K562 (cell line): ENCODE data around the gene IRF2BP2. TPM values are rescaled to one million over a fixed set of nuclear protein-coding genes. Genes with fewer than 3 reads are reported as not detected.
A peak's percentile ranks its signal among the peaks of the same experiment; 100 is the strongest.

Experiments
- DNMT1 ChIP-seq: fragments of 450-650 bp; IDR thresholded peaks from 2 replicates; pipeline ENCODE4 v1.6.1; 2016; ENCODE audit warnings: antibody characterized with exemption, mild to moderate bottlenecking
- FOSL1 ChIP-seq: fragments of 200-800 bp; sonication (Bioruptor generic); conservative IDR thresholded peaks from 2 replicates; pipeline ENCODE4 v1.6.1; 2016; ENCODE audit warnings: missing genetic modification characterization, missing compliant biosample characterization
- FOXJ2 ChIP-seq: fragments of 200-800 bp; sonication (Bioruptor generic); IDR thresholded peaks from 2 replicates; pipeline ENCODE4 v1.6.1; 2016; ENCODE audit warnings: missing genetic modification characterization, missing compliant biosample characterization
- HNRNPUL1 ChIP-seq: fragments of 200-400 bp; formaldehyde crosslinking; IDR thresholded peaks from 2 replicates; pipeline ENCODE4 v1.6.1; 2017; ENCODE audit warnings: low read length
- JUN ChIP-seq, 2 experiments: sonication (generic) in 1 of 2; formaldehyde crosslinking in 1 of 2; IDR thresholded peaks; 2 replicates each; pipeline versions ENCODE4 v1.6.1 to v1.8.0; 2012 to 2022; ENCODE audit warnings: borderline replicate concordance in 2 of 2, mild to moderate bottlenecking in 2 of 2, improper control_type of control experiment in 1 of 2, low read depth in 1 of 2, low read length in 1 of 2, missing genetic modification reagents in 1 of 2
- KLF13 ChIP-seq: fragments of 450-650 bp; IDR thresholded peaks from 2 replicates; pipeline ENCODE4 v1.6.1; 2016; ENCODE audit warnings: missing genetic modification characterization, low read depth, mild to moderate bottlenecking, missing compliant biosample characterization, moderate library complexity, borderline replicate concordance
- NONO ChIP-seq, 2 experiments: fragments of 200-400 bp in 1 of 2; fragments of 450-650 bp in 1 of 2; formaldehyde crosslinking in 1 of 2; IDR thresholded peaks; 2 replicates each; pipeline ENCODE4 v1.6.1; 2017; ENCODE audit warnings: low read depth in 2 of 2, mild to moderate bottlenecking in 2 of 2, moderate library complexity in 2 of 2, low read length in 1 of 2
- RBBP5 ChIP-seq: fragments of 200-600 bp; sonication (generic); IDR thresholded peaks from 2 replicates; pipeline ENCODE4 v1.6.1; 2012; ENCODE audit warnings: borderline replicate concordance, mild to moderate bottlenecking, low read length, control low read depth, inconsistent platforms; ENCODE audit not compliant: insufficient read depth, poor library complexity, severe bottlenecking
- RCOR1 ChIP-seq, 2 experiments: IDR thresholded peaks; 2 replicates each; pipeline ENCODE4 v1.6.1; 2012; ENCODE audit warnings: low read depth in 2 of 2, low read length in 2 of 2, borderline replicate concordance in 1 of 2, improper control_type of control experiment in 1 of 2
- RFX1 ChIP-seq: fragments of 450-650 bp; IDR thresholded peaks from 2 replicates; pipeline ENCODE4 v1.6.1; 2016; ENCODE audit warnings: mild to moderate bottlenecking, moderate library complexity
- SIX5 ChIP-seq, 2 experiments: IDR thresholded peaks; 2 replicates each; pipeline ENCODE4 v1.6.1; 2011; ENCODE audit warnings: low read length in 2 of 2, borderline replicate concordance in 1 of 2, low read depth in 1 of 2, mild to moderate bottlenecking in 1 of 2, moderate library complexity in 1 of 2; ENCODE audit not compliant: insufficient read depth in 1 of 2
- U2AF2 ChIP-seq: fragments of 200-400 bp; formaldehyde crosslinking; optimal IDR thresholded peaks from 2 replicates; pipeline ENCODE3; 2017; ENCODE audit warnings: low read depth, mild to moderate bottlenecking, low read length
- polyA plus RNA-seq, 8 experiments: library from polyadenylated mRNA; depleted of rRNA in 4 of 8; stranded (reverse) in 5 of 8; unstranded in 3 of 8; fragments of >200 nt; fragmentation: Nextera tagmentation in 2 of 8; fragmentation: Illumina TruSeq in 1 of 8; extraction: Ambion mirVana in 2 of 8; extraction: Trizol in 1 of 8; gene quantifications; 2 replicates each; pipeline versions ENCODE4 v1.2.1 to v1.2.3, GENCODE V29; 2011 to 2014; ENCODE audit warnings: inconsistent platforms in 1 of 8, missing spikeins in 1 of 8
- total RNA-seq, 7 experiments: library from RNA; depleted of rRNA in 6 of 7; stranded (reverse); fragments of >200 nt in 6 of 7; fragmentation: Illumina TruSeq in 2 of 7; extraction: Trizol in 2 of 7; gene quantifications; 2 replicates each; pipeline versions ENCODE4 v1.2.1 to v1.2.3, GENCODE V29; 2011 to 2021; ENCODE audit warnings: low replicate concordance in 1 of 7
- TF ChIP-seq, protein P1 (sequence below): fragments of 250-450 bp; sonication (Bioruptor Pico); IDR thresholded peaks from 2 replicates; pipeline ENCODE4 v1.4.0; 2020
- TF ChIP-seq, protein P2 (sequence below): sonication (generic); IDR thresholded peaks from 2 replicates; pipeline ENCODE4 v1.6.1; 2016
- TF ChIP-seq, protein P3 (sequence below): fragments of 250-450 bp; sonication (Bioruptor Pico); IDR thresholded peaks from 2 replicates; pipeline ENCODE4 v1.8.0; 2022; ENCODE audit warnings: moderate library complexity, mild to moderate bottlenecking, inconsistent platforms
- TF ChIP-seq, protein P4 (sequence below): IDR thresholded peaks from 2 replicates; pipeline ENCODE4 v1.6.1; 2012; ENCODE audit warnings: low read depth, low read length, improper control_type of control experiment, borderline replicate concordance

IRF2BP2 gene
- total and polyA plus RNA-seq, 9 of the 15 experiments (the other 6 are each of a cell fraction or from before 2014, with no cell fraction given): 7.7 to 68.6 (median 22.1) TPM

DNA sequence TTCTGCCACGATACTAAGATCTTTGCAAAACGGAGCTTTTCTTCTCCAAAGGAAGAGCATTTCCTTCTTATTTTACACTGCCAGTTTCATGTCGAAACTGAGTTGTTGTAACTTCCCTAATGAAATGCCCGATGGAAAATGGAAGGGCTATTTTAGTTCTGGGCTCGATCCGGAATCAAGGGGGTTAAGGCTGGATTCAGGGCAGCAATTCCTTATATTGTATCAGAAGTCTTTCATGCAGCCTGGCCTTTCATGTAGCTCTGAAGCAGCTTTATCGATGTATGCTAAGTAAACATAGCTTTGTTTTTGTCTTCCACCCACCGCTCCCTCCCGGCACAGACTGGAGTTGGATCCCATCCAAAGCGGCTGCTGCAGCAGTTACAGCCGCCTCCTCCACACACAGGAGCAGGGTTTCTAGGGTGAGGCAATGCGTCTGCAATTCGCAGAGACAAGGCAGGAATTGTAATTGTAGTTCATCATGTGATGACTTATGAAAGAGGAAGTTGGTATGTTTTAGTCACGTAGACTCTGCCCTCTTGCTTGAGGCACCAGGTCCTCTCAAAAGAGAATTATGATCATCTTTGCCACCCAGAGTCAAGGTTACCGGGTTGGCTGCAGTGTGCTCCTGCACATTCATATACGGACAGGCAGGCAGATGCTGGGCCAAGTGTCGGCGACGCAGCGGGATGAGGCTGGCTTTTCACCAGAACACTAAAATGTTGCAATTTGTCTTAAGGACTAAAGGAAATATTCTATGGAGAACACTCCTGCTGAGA, 2.6 kb upstream of the IRF2BP2 start (continued):
- TF ChIP-seq, protein P1, sequence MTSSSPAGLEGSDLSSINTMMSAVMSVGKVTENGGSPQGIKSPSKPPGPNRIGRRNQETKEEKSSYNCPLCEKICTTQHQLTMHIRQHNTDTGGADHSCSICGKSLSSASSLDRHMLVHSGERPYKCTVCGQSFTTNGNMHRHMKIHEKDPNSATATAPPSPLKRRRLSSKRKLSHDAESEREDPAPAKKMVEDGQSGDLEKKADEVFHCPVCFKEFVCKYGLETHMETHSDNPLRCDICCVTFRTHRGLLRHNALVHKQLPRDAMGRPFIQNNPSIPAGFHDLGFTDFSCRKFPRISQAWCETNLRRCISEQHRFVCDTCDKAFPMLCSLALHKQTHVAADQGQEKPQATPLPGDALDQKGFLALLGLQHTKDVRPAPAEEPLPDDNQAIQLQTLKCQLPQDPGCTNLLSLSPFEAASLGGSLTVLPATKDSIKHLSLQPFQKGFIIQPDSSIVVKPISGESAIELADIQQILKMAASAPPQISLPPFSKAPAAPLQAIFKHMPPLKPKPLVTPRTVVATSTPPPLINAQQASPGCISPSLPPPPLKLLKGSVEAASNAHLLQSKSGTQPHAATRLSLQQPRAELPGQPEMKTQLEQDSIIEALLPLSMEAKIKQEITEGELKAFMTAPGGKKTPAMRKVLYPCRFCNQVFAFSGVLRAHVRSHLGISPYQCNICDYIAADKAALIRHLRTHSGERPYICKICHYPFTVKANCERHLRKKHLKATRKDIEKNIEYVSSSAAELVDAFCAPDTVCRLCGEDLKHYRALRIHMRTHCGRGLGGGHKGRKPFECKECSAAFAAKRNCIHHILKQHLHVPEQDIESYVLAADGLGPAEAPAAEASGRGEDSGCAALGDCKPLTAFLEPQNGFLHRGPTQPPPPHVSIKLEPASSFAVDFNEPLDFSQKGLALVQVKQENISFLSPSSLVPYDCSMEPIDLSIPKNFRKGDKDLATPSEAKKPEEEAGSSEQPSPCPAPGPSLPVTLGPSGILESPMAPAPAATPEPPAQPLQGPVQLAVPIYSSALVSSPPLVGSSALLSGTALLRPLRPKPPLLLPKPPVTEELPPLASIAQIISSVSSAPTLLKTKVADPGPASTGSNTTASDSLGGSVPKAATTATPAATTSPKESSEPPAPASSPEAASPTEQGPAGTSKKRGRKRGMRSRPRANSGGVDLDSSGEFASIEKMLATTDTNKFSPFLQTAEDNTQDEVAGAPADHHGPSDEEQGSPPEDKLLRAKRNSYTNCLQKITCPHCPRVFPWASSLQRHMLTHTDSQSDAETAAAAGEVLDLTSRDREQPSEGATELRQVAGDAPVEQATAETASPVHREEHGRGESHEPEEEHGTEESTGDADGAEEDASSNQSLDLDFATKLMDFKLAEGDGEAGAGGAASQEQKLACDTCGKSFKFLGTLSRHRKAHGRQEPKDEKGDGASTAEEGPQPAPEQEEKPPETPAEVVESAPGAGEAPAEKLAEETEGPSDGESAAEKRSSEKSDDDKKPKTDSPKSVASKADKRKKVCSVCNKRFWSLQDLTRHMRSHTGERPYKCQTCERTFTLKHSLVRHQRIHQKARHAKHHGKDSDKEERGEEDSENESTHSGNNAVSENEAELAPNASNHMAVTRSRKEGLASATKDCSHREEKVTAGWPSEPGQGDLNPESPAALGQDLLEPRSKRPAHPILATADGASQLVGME (CRISPR knock-in tag): 0 out of 2 replicates have a peak, but pooled peaks have one; percentile 47
- TF ChIP-seq RBBP5: peak; percentile 41
- TF ChIP-seq FOSL1 (tag): peak; percentile 88
- TF ChIP-seq KLF13 (tag): peak; percentile 76
- TF ChIP-seq U2AF2: no peak
- TF ChIP-seq, protein P2, sequence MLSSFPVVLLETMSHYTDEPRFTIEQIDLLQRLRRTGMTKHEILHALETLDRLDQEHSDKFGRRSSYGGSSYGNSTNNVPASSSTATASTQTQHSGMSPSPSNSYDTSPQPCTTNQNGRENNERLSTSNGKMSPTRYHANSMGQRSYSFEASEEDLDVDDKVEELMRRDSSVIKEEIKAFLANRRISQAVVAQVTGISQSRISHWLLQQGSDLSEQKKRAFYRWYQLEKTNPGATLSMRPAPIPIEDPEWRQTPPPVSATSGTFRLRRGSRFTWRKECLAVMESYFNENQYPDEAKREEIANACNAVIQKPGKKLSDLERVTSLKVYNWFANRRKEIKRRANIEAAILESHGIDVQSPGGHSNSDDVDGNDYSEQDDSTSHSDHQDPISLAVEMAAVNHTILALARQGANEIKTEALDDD: peak; percentile 80
- TF ChIP-seq HNRNPUL1: no peak
- TF ChIP-seq FOXJ2 (tag): peak; percentile 98
- no peak for TF ChIP-seq SIX5 (IDR thresholded peaks at IDR 0.05; ENCODE audit: borderline replicate concordance in 1 of 2, insufficient read depth in 1 of 2, low read depth in 1 of 2, low read length in 2 of 2)
- TF ChIP-seq NONO (IDR thresholded peaks at IDR 0.05; ENCODE audit: low read depth in 2 of 2, low read length in 1 of 2): no peak; a peak in 1 of 4 replicates
- TF ChIP-seq DNMT1: no peak
- TF ChIP-seq JUN (IDR thresholded peaks at IDR 0.05; ENCODE audit: borderline replicate concordance, low read depth, low read length): peak; percentile 93
- TF ChIP-seq JUN (CRISPR knock-in tag; IDR thresholded peaks at IDR 0.05; ENCODE audit: borderline replicate concordance): no peak
- TF ChIP-seq, protein P3, sequence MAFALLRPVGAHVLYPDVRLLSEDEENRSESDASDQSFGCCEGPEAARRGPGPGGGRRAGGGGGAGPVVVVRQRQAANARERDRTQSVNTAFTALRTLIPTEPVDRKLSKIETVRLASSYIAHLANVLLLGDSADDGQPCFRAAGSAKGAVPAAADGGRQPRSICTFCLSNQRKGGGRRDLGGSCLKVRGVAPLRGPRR (CRISPR knock-in tag): peak; percentile 82; the same call in 1 of the 2 replicates
- TF ChIP-seq, protein P4, sequence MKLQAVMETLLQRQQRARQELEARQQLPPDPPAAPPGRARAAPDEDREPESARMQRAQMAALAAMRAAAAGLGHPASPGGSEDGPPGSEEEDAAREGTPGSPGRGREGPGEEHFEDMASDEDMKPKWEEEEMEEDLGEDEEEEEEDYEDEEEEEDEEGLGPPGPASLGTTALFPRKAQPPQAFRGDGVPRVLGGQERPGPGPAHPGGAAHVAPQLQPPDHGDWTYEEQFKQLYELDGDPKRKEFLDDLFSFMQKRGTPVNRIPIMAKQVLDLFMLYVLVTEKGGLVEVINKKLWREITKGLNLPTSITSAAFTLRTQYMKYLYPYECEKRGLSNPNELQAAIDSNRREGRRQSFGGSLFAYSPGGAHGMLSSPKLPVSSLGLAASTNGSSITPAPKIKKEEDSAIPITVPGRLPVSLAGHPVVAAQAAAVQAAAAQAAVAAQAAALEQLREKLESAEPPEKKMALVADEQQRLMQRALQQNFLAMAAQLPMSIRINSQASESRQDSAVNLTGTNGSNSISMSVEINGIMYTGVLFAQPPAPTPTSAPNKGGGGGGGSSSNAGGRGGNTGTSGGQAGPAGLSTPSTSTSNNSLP: peak; percentile 71; the same call in 1 of the 2 replicates
- peak; percentile 65 to 97; a peak in 3 of 4 replicates for TF ChIP-seq RCOR1 (IDR thresholded peaks at IDR 0.05; ENCODE audit: borderline replicate concordance in 1 of 2, low read depth in 2 of 2, low read length in 2 of 2)
- peak; percentile 23; the same call in 1 of the 2 replicates for TF ChIP-seq RFX1
